ENCODE results near the gene PDK4. TPM values are rescaled to one million over a fixed set of nuclear protein-coding genes. Genes with fewer than 3 reads are reported as not detected.

PDK4 gene
- total RNA-seq, 1 donor: 0.36 TPM

DNA sequence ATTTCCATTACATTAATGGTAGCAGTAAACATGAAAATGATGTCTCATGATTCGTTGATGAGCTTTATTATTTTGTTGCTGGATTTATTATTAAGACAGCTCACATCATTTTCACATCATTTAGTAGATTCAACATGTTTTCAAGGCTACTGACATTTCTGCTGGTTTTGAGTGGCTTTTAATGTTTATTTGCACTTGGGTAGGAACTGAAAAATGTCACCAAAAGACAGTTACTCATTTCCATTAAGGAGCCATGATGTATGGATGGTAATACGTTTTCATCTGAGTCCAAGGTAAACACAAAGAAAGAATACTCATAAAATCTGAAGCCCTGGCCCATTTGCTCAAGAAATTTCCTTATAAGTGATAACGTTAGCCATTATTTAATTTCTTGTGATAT, 14.8 kb downstream of the PDK4 start:
- Histone ChIP-seq H3K27ac (ENCODE audit: low read depth, low read length) (no peak overlapping the region), H3K4me3 (ENCODE audit: insufficient read depth, low read length) (no peak overlapping the region), H3K27me3 (ENCODE audit: insufficient read depth, low read length) (no peaks in the 10 kb centered on the region), H3K4me2 (ENCODE audit: insufficient read depth, low read length) (no peak overlapping the region), H3K36me3 (ENCODE audit: insufficient read depth, low read length) (no peaks in the 10 kb centered on the region), H3K9me3 (ENCODE audit: low read depth, low read length) (no peaks in the 10 kb centered on the region), H3K79me2 (ENCODE audit: insufficient read depth, low read length) (no peaks in the 10 kb centered on the region), H3K4me1 (ENCODE audit: insufficient read depth, low read length) (no peaks in the 10 kb centered on the region), H2AFZ (ENCODE audit: low read length) (no peak overlapping the region), H4K20me1 (ENCODE audit: insufficient read depth, low read length) (no peaks in the 10 kb centered on the region)
- TF ChIP-seq CTCF (IDR thresholded peaks at IDR 0.05; ENCODE audit: extremely low read depth, low read depth, low read length): no peak
- no peak for DNase-seq (ENCODE audit: insufficient read length, low spot score, missing footprints)

GRCh38 chr7:95579318-95579717, 17.0 kb downstream of the PDK4 start:
- H3K27me3 ChIP-seq (ENCODE audit: insufficient read depth, low read length): peaks cover 4% of the 10 kb centered on the region
- H3K4me3 ChIP-seq (ENCODE audit: insufficient read depth, low read length): no peak overlapping the region
- no peak for TF ChIP-seq CTCF (IDR thresholded peaks at IDR 0.05; ENCODE audit: extremely low read depth, low read depth, low read length)
- no peak overlapping the region for H3K27ac ChIP-seq (ENCODE audit: low read depth, low read length)
- H3K36me3 ChIP-seq (ENCODE audit: insufficient read depth, low read length): no peaks in the 10 kb centered on the region
- no peak overlapping the region for H3K4me2 ChIP-seq (ENCODE audit: insufficient read depth, low read length)
- H3K4me1 ChIP-seq (ENCODE audit: insufficient read depth, low read length): no peaks in the 10 kb centered on the region
- H4K20me1 ChIP-seq (ENCODE audit: insufficient read depth, low read length): no peaks in the 10 kb centered on the region
- DNase-seq (ENCODE audit: insufficient read length, low spot score, missing footprints): no peak
- H3K9me3 ChIP-seq (ENCODE audit: low read depth, low read length): no peaks in the 10 kb centered on the region
- no peaks in the 10 kb centered on the region for H3K79me2 ChIP-seq (ENCODE audit: insufficient read depth, low read length)
- no peak overlapping the region for H2AFZ ChIP-seq (ENCODE audit: low read length)

DNA sequence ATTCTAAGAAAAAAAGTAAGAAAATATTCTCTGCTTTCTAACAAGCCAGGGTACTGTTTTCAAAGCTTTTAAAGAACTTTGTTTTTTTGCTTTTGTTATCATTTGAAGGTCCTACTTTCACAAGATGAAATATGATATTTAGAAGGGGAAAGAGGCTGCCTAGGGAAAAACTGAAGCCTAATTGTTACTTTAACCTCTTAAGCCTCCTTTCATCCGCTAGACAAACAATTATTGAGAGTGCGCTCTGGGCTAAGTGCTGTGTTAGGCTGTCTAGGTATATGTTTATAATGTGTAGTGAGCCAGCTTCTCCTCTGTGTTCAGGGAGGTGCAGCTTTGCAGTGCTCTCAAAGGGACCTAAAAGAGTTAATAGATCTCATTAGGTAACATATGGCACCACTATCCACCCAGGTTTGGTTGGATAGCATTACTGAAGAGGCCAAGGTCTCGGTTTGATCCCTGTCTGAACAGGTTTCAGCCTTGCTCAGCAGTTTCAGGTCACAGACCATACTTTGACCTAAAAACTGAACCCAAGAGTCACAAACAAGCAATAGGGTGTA, 17.9 kb downstream of the PDK4 start:
- Histone ChIP-seq H3K27me3 (ENCODE audit: insufficient read depth, low read length) (peaks cover 4% of the 10 kb centered on the region), H3K4me2 (ENCODE audit: insufficient read depth, low read length) (no peak overlapping the region), H2AFZ (ENCODE audit: low read length) (no peak overlapping the region), H4K20me1 (ENCODE audit: insufficient read depth, low read length) (no peaks in the 10 kb centered on the region), H3K79me2 (ENCODE audit: insufficient read depth, low read length) (no peaks in the 10 kb centered on the region), H3K27ac (ENCODE audit: low read depth, low read length) (no peak overlapping the region), H3K9me3 (ENCODE audit: low read depth, low read length) (no peaks in the 10 kb centered on the region), H3K36me3 (ENCODE audit: insufficient read depth, low read length) (no peaks in the 10 kb centered on the region), H3K4me3 (ENCODE audit: insufficient read depth, low read length) (no peak overlapping the region), H3K4me1 (ENCODE audit: insufficient read depth, low read length) (no peaks in the 10 kb centered on the region)
- no peak for DNase-seq (ENCODE audit: insufficient read length, low spot score, missing footprints)
- no peak for TF ChIP-seq CTCF (IDR thresholded peaks at IDR 0.05; ENCODE audit: extremely low read depth, low read depth, low read length)

GRCh38 chr7:95577137-95577536, 19.2 kb downstream of the PDK4 start:
- H3K79me2 ChIP-seq (ENCODE audit: insufficient read depth, low read length): no peaks in the 10 kb centered on the region
- peaks cover 4% of the 10 kb centered on the region for H3K27me3 ChIP-seq (ENCODE audit: insufficient read depth, low read length)
- no peaks in the 10 kb centered on the region for H3K36me3 ChIP-seq (ENCODE audit: insufficient read depth, low read length)
- H3K4me2 ChIP-seq (ENCODE audit: insufficient read depth, low read length): no peak overlapping the region
- no peak for TF ChIP-seq CTCF (IDR thresholded peaks at IDR 0.05; ENCODE audit: extremely low read depth, low read depth, low read length)
- H3K4me3 ChIP-seq (ENCODE audit: insufficient read depth, low read length): no peak overlapping the region
- no peak for DNase-seq (ENCODE audit: insufficient read length, low spot score, missing footprints)
- H4K20me1 ChIP-seq (ENCODE audit: insufficient read depth, low read length): no peaks in the 10 kb centered on the region
- no peak overlapping the region for H2AFZ ChIP-seq (ENCODE audit: low read length)
- H3K9me3 ChIP-seq (ENCODE audit: low read depth, low read length): no peaks in the 10 kb centered on the region
- no peak overlapping the region for H3K27ac ChIP-seq (ENCODE audit: low read depth, low read length)
- no peaks in the 10 kb centered on the region for H3K4me1 ChIP-seq (ENCODE audit: insufficient read depth, low read length)
